Measurements from ENCODE around the gene ATE1. TPM values are rescaled to one million over a fixed set of nuclear protein-coding genes. Genes with fewer than 3 reads are reported as not detected.
A peak's percentile ranks its signal among the peaks of the same experiment; 100 is the strongest.

The ATE1 gene
- total RNA-seq, 1 experiment from 2014 or later, result 39.2 TPM

DNA sequence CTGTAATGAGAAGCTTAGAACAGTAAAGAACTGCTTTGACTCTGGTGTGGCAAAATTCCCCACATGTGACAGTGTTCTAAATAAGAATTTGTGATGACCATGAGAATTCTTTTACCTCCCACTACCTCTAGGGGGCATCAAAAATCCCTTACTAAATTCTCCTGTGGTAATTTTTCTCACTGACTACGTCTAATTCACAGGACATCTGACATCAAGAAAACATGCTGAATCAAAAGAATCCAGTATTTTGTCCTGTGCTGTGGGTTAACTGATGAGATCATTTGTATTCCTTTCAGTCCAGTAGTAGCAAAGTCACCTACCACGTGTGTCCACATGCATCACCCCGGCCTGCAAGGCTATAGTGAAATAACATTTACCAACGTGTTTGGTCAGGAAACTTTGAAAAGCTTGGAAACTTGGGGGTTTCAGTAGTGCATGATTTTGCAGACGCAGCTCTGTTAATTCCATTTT is 103.8 kb downstream of the ATE1 start:
- Histone ChIP-seq H3K27me3 (ENCODE audit: insufficient read depth, low read length) (no peaks in the 10 kb centered on the region), H3K4me3 (replicated peaks in 1 of 2; ENCODE audit: low read depth in 1 of 2, low read length in 2 of 2) (no peak overlapping the region), H3K9me3 (ENCODE audit: control insufficient read depth in 1 of 2, insufficient read depth in 1 of 2, low read depth in 1 of 2, low read length in 2 of 2) (no peaks in the 10 kb centered on the region), H3K27ac (ENCODE audit: low read depth, low read length) (no peak overlapping the region), H3K4me1 (ENCODE audit: control insufficient read depth in 1 of 2, insufficient read depth in 2 of 2, low read length in 2 of 2) (no peaks in the 10 kb centered on the region), H3K4me2 (ENCODE audit: low read length) (no peak overlapping the region), H4K20me1 (ENCODE audit: insufficient read depth) (no peaks in the 10 kb centered on the region), H2AFZ (ENCODE audit: low read depth, low read length, poor library complexity, severe bottlenecking) (no peak overlapping the region), H3K79me2 (ENCODE audit: insufficient read depth, low read length) (no peaks in the 10 kb centered on the region), H3K9me2 (ENCODE audit: insufficient read depth) (no peaks in the 10 kb centered on the region), H3K9ac (ENCODE audit: low read length) (no peak overlapping the region), H3K36me3 (ENCODE audit: control insufficient read depth in 1 of 2, insufficient read depth in 2 of 2, low read length in 2 of 2) (no peaks in the 10 kb centered on the region)
- ChIA-PET CTCF (interaction anchor here (0.7 to 2.6 kb wide), 7 partner anchors 10 to 228 kb away, joined by 3 to 12 read pairs (median 4); no protein-coding TSS in a partner anchor), POLR2A (interaction anchor here (0.7 kb wide), 1 partner anchor 63 kb away, joined by 3 read pairs; no protein-coding TSS in a partner anchor), RAD21 (ENCODE audit: low non-redundant PET in 1 of 2, low total read pairs in 2 of 2, uncharacterized antibody in 2 of 2, unreplicated experiment in 2 of 2) (no interaction called here)
- ATAC-seq (peak; percentile 82), DNase-seq (ENCODE audit: low read depth, low spot score) (peak; percentile 36)
- intact Hi-C loops (cut with micrococcal nuclease), result no loop called here
- no TSS peak for BruUV-seq (replicated peaks)
- no peak for TF ChIP-seq SP1 (IDR thresholded peaks at IDR 0.05; ENCODE audit: low read depth)
- TF ChIP-seq CBX3 (IDR thresholded peaks at IDR 0.05; ENCODE audit: low read depth), result no peak
- TF ChIP-seq, protein P1, sequence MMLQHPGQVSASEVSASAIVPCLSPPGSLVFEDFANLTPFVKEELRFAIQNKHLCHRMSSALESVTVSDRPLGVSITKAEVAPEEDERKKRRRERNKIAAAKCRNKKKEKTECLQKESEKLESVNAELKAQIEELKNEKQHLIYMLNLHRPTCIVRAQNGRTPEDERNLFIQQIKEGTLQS (IDR thresholded peaks at IDR 0.05), result no peak
- TF ChIP-seq, protein P2, sequence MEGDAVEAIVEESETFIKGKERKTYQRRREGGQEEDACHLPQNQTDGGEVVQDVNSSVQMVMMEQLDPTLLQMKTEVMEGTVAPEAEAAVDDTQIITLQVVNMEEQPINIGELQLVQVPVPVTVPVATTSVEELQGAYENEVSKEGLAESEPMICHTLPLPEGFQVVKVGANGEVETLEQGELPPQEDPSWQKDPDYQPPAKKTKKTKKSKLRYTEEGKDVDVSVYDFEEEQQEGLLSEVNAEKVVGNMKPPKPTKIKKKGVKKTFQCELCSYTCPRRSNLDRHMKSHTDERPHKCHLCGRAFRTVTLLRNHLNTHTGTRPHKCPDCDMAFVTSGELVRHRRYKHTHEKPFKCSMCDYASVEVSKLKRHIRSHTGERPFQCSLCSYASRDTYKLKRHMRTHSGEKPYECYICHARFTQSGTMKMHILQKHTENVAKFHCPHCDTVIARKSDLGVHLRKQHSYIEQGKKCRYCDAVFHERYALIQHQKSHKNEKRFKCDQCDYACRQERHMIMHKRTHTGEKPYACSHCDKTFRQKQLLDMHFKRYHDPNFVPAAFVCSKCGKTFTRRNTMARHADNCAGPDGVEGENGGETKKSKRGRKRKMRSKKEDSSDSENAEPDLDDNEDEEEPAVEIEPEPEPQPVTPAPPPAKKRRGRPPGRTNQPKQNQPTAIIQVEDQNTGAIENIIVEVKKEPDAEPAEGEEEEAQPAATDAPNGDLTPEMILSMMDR (IDR thresholded peaks at IDR 0.05 in 2 of 3, conservative IDR thresholded peaks at IDR 0.05 in 1 of 3; ENCODE audit: borderline replicate concordance in 1 of 3, insufficient read depth in 1 of 3, low read depth in 2 of 3, low read length in 2 of 3), result peak; percentile 55 to 94 (median 83); a peak in 5 of 6 replicates
- TF ChIP-seq EGR1 (IDR thresholded peaks at IDR 0.05; ENCODE audit: low read depth), result no peak
- TF ChIP-seq, protein P3, sequence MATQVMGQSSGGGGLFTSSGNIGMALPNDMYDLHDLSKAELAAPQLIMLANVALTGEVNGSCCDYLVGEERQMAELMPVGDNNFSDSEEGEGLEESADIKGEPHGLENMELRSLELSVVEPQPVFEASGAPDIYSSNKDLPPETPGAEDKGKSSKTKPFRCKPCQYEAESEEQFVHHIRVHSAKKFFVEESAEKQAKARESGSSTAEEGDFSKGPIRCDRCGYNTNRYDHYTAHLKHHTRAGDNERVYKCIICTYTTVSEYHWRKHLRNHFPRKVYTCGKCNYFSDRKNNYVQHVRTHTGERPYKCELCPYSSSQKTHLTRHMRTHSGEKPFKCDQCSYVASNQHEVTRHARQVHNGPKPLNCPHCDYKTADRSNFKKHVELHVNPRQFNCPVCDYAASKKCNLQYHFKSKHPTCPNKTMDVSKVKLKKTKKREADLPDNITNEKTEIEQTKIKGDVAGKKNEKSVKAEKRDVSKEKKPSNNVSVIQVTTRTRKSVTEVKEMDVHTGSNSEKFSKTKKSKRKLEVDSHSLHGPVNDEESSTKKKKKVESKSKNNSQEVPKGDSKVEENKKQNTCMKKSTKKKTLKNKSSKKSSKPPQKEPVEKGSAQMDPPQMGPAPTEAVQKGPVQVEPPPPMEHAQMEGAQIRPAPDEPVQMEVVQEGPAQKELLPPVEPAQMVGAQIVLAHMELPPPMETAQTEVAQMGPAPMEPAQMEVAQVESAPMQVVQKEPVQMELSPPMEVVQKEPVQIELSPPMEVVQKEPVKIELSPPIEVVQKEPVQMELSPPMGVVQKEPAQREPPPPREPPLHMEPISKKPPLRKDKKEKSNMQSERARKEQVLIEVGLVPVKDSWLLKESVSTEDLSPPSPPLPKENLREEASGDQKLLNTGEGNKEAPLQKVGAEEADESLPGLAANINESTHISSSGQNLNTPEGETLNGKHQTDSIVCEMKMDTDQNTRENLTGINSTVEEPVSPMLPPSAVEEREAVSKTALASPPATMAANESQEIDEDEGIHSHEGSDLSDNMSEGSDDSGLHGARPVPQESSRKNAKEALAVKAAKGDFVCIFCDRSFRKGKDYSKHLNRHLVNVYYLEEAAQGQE (IDR thresholded peaks at IDR 0.05; ENCODE audit: low read depth), result no peak
- TF ChIP-seq RAD21 (IDR thresholded peaks at IDR 0.05; ENCODE audit: low read depth), result peak; percentile 58
- TF ChIP-seq YY1 (IDR thresholded peaks at IDR 0.05; ENCODE audit: extremely low read depth, insufficient replicate concordance, low read depth, low read length), result no peak

Measured in HCT116 (cell line).